H1 (cell line): ENCODE measurements around the gene KLHDC4. TPM values are rescaled to one million over a fixed set of nuclear protein-coding genes. Genes with fewer than 3 reads are reported as not detected.
A peak's percentile ranks its signal among the peaks of the same experiment; 100 is the strongest.

Source experiments
- CTCF ChIA-PET: fragments of 300-600 bp; sonication (Branson Sonifier 250); formaldehyde crosslinking; loops from one replicate; lab custom pipeline; 2021; ENCODE audit not compliant: partially characterized antibody; lab: Charles Lee
- POLR2A ChIA-PET: fragments of 300-600 bp; sonication (Branson Sonifier 250); formaldehyde crosslinking; loops from one replicate; lab custom pipeline; 2021; ENCODE audit warnings: inconsistent platforms; ENCODE audit not compliant: partially characterized antibody; lab: Charles Lee
- DNase-seq, 2 experiments: peaks; one replicate each; pipeline versions ENCODE4 v3.0.0 to v3.0.0-alpha.2; 2010 to 2022; ENCODE audit warnings: low spot score in 2 of 2, low read depth in 1 of 2, mixed read lengths in 1 of 2
- FAIRE-seq: peaks from 2 replicates; lab custom pipeline; 2011; peaks lifted over from hg19 to GRCh38; lab: Jason Lieb, UNC
- H2AFZ ChIP-seq: 2 replicates; pipeline ENCODE4 v1.8.1; 2012; ENCODE audit warnings: low read length, inconsistent platforms
- H2AK5ac ChIP-seq: 2 replicates; pipeline ENCODE4 v1.6.1; 2013; ENCODE audit warnings: low read depth, low read length
- H2BK120ac ChIP-seq: replicated peaks from 2 replicates; pipeline ENCODE3; 2013; ENCODE audit warnings: low read depth, low read length, inconsistent platforms
- H2BK12ac ChIP-seq: 2 replicates; pipeline ENCODE4 v1.6.1; 2013; ENCODE audit warnings: low read depth, low read length
- H2BK15ac ChIP-seq: 2 replicates; pipeline ENCODE4 v1.6.1; 2013; ENCODE audit warnings: low read length
- H2BK20ac ChIP-seq: 2 replicates; pipeline ENCODE4 v1.6.1; 2013; ENCODE audit warnings: low read length
- H2BK5ac ChIP-seq: 2 replicates; pipeline ENCODE4 v1.6.1; 2013; ENCODE audit warnings: low read depth, low read length
- H3K14ac ChIP-seq: 2 replicates; pipeline ENCODE4 v1.6.1; 2013; ENCODE audit warnings: inconsistent platforms; ENCODE audit not compliant: insufficient read length
- H3K18ac ChIP-seq: 2 replicates; pipeline ENCODE4 v1.6.1; 2013; ENCODE audit warnings: low read length; ENCODE audit errors: extremely low read depth
- H3K23ac ChIP-seq: 2 replicates; pipeline ENCODE4 v1.6.1; 2013; ENCODE audit warnings: inconsistent platforms; ENCODE audit not compliant: insufficient read length
- H3K23me2 ChIP-seq: 2 replicates; pipeline ENCODE4 v1.6.1; 2013; ENCODE audit warnings: low read depth, low read length
- H3K27ac ChIP-seq: 2 replicates; pipeline ENCODE4 v1.6.1; 2011; ENCODE audit warnings: low read depth, low read length, inconsistent platforms
- H3K27me3 ChIP-seq, 4 experiments: replicated peaks in 1 of 4; 1 replicate in 1 of 4; 2 replicates in 3 of 4; pipeline versions ENCODE4 v1.6.1 to v1.8.1; 2011 to 2013; ENCODE audit warnings: low read length in 3 of 4, mild to moderate bottlenecking in 3 of 4, inconsistent platforms in 2 of 4, mixed read lengths in 2 of 4, moderate library complexity in 1 of 4; ENCODE audit not compliant: control insufficient read depth in 3 of 4, insufficient read depth in 3 of 4; ENCODE audit errors: extremely low read depth in 1 of 4
- H3K36me3 ChIP-seq, 4 experiments: 2 replicates each; pipeline versions ENCODE4 v1.6.1 to v1.8.1; 2011 to 2013; ENCODE audit warnings: mild to moderate bottlenecking in 4 of 4, low read length in 3 of 4, moderate library complexity in 2 of 4, control low read depth in 1 of 4, inconsistent platforms in 1 of 4; ENCODE audit not compliant: insufficient read depth in 4 of 4, control insufficient read depth in 2 of 4
- H3K4ac ChIP-seq: replicated peaks from 2 replicates; pipeline ENCODE3; 2013; ENCODE audit warnings: low read length, low read depth, mixed read lengths, inconsistent platforms; ENCODE audit not compliant: insufficient read length
- H3K4me1 ChIP-seq, 4 experiments: replicated peaks in 1 of 4; 1 replicate in 1 of 4; 2 replicates in 3 of 4; pipeline versions ENCODE4 v1.6.1 to v1.8.1; 2011 to 2013; ENCODE audit warnings: low read length in 3 of 4, inconsistent platforms in 2 of 4, mixed read lengths in 1 of 4; ENCODE audit not compliant: insufficient read depth in 4 of 4, control insufficient read depth in 3 of 4
- H3K4me2 ChIP-seq, 2 experiments: 2 replicates each; pipeline versions ENCODE4 v1.6.1 to v1.8.1; 2011 to 2013; ENCODE audit warnings: low read depth in 2 of 2, low read length in 2 of 2, control low read depth in 1 of 2, inconsistent platforms in 1 of 2, mild to moderate bottlenecking in 1 of 2; ENCODE audit not compliant: insufficient read depth in 1 of 2
- H3K4me3 ChIP-seq, 4 experiments: fragments of 200-600, 300-600 bp in 1 of 4; sonication (generic), shearing (Covaris generic), sonication (Bioruptor Twin) in 1 of 4; 2 replicates each; pipeline versions ENCODE4 v1.5.1 to v1.8.1; 2011 to 2016; ENCODE audit warnings: low read length in 4 of 4, low read depth in 3 of 4, control low read depth in 2 of 4, inconsistent platforms in 2 of 4, mild to moderate bottlenecking in 2 of 4, mixed read lengths in 1 of 4, moderate library complexity in 1 of 4; ENCODE audit not compliant: insufficient read depth in 2 of 4; ENCODE audit errors: extremely low read depth in 1 of 4
- H3K56ac ChIP-seq: replicated peaks from 2 replicates; pipeline ENCODE3; 2013; ENCODE audit warnings: low read depth, mild to moderate bottlenecking, mixed read lengths, low read length, inconsistent platforms; ENCODE audit not compliant: insufficient read length
- H3K79me1 ChIP-seq: 2 replicates; pipeline ENCODE4 v1.6.1; 2013; ENCODE audit warnings: low read depth, low read length, control low read depth
- H3K79me2 ChIP-seq, 2 experiments: 2 replicates each; pipeline versions ENCODE4 v1.6.1 to v1.8.1; 2012 to 2013; ENCODE audit warnings: low read length in 2 of 2, mild to moderate bottlenecking in 2 of 2, inconsistent platforms in 1 of 2; ENCODE audit not compliant: insufficient read depth in 2 of 2, control insufficient read depth in 1 of 2
- H3K9ac ChIP-seq, 4 experiments: replicated peaks in 1 of 4; 1 replicate in 1 of 4; 2 replicates in 3 of 4; pipeline versions ENCODE4 v1.6.1 to v1.8.1; 2011 to 2013; ENCODE audit warnings: low read depth in 3 of 4, low read length in 3 of 4, control low read depth in 2 of 4, mild to moderate bottlenecking in 2 of 4, moderate library complexity in 2 of 4, inconsistent platforms in 1 of 4; ENCODE audit errors: extremely low read depth in 1 of 4
- H3K9me3 ChIP-seq, 2 experiments: 2 replicates each; pipeline versions ENCODE4 v1.6.1 to v1.8.1; 2012 to 2013; ENCODE audit warnings: mild to moderate bottlenecking in 2 of 2, moderate library complexity in 2 of 2, control low read depth in 1 of 2, inconsistent platforms in 1 of 2, low read depth in 1 of 2, low read length in 1 of 2, mixed read lengths in 1 of 2; ENCODE audit not compliant: insufficient read depth in 2 of 2
- H4K20me1 ChIP-seq, 2 experiments: replicated peaks in 1 of 2; 2 replicates each; pipeline versions ENCODE3 to v1.8.1; 2011 to 2013; ENCODE audit warnings: inconsistent platforms in 2 of 2, low read length in 2 of 2, mild to moderate bottlenecking in 1 of 2; ENCODE audit not compliant: insufficient read depth in 2 of 2, control insufficient read depth in 1 of 2
- H4K5ac ChIP-seq: 2 replicates; pipeline ENCODE4 v1.6.1; 2013; ENCODE audit warnings: low read length, low read depth, mixed read lengths, inconsistent platforms; ENCODE audit not compliant: insufficient read length
- H4K8ac ChIP-seq: 2 replicates; pipeline ENCODE4 v1.8.0; 2013; ENCODE audit warnings: mild to moderate bottlenecking, moderate library complexity, low read length, inconsistent platforms; ENCODE audit not compliant: insufficient read depth; ENCODE audit errors: extremely low read depth
- H4K91ac ChIP-seq: replicated peaks from 2 replicates; pipeline ENCODE3; 2013; ENCODE audit warnings: low read length, mixed read lengths, inconsistent platforms; ENCODE audit not compliant: insufficient read length
- ATF2 ChIP-seq: IDR thresholded peaks from 2 replicates; pipeline ENCODE4 v1.6.1; 2012; ENCODE audit warnings: low read length, inconsistent platforms
- ATF3 ChIP-seq: IDR thresholded peaks from 2 replicates; pipeline ENCODE4 v1.6.1; 2011; ENCODE audit warnings: low read depth, mild to moderate bottlenecking, low read length; ENCODE audit not compliant: insufficient read depth
- BRCA1 ChIP-seq: IDR thresholded peaks from 2 replicates; pipeline ENCODE4 v1.6.1; 2012; ENCODE audit warnings: low read depth, low read length, improper control_type of control experiment
- CTCF ChIP-seq, 3 experiments: IDR thresholded peaks; 1 replicate in 2 of 3; 2 replicates in 1 of 3; pipeline versions ENCODE4 v1.5.1 to v1.6.1; 2011; ENCODE audit warnings: low read length in 3 of 3, mild to moderate bottlenecking in 3 of 3, inconsistent platforms in 2 of 3, low read depth in 1 of 3, moderate library complexity in 1 of 3; ENCODE audit not compliant: insufficient read depth in 1 of 3; ENCODE audit errors: control extremely low read depth in 1 of 3
- EP300 ChIP-seq, 2 experiments: IDR thresholded peaks; 1 replicate in 1 of 2; 2 replicates in 1 of 2; pipeline ENCODE4 v1.6.1; 2011 to 2012; ENCODE audit warnings: low read depth in 2 of 2, low read length in 2 of 2, mild to moderate bottlenecking in 2 of 2, borderline replicate concordance in 1 of 2, inconsistent platforms in 1 of 2, moderate library complexity in 1 of 2
- MAFK ChIP-seq: IDR thresholded peaks from 2 replicates; pipeline ENCODE4 v1.6.1; 2012; ENCODE audit warnings: low read depth, mild to moderate bottlenecking, improper control_type of control experiment, low read length
- RBBP5 ChIP-seq: IDR thresholded peaks from 2 replicates; pipeline ENCODE4 v1.7.1; 2012; ENCODE audit warnings: low read depth, mild to moderate bottlenecking, inconsistent platforms, low read length, moderate library complexity, borderline replicate concordance
- SP1 ChIP-seq: IDR thresholded peaks from 2 replicates; pipeline ENCODE4 v1.6.1; 2011; ENCODE audit warnings: low read depth, low read length
- WGBS, 2 experiments: shearing (Covaris generic) in 1 of 2; methylation state at CpG; one replicate each; pipeline versions ENCODE4 v1.1.6 to v1.1.7; 2013 to 2015; ENCODE audit warnings: low lambda C conversion rate in 2 of 2, mixed read lengths in 2 of 2, inconsistent platforms in 1 of 2, low coverage in 1 of 2, missing lambda C conversion rate in 1 of 2; ENCODE audit not compliant: insufficient replicate concordance in 2 of 2, insufficient coverage in 1 of 2, insufficient read length in 1 of 2; ENCODE audit errors: extremely low coverage in 1 of 2, missing lambda C conversion rate in 1 of 2; 5-methylcytosine and 5-hydroxymethylcytosine counted together
- polyA plus RNA-seq, 7 experiments: library from polyadenylated mRNA; depleted of rRNA in 3 of 7; stranded (reverse) in 5 of 7; unstranded in 2 of 7; fragments of >200 nt in 5 of 7; fragments of 200-250 nt in 2 of 7; gene quantifications; 1 replicate in 5 of 7; 2 replicates in 1 of 7; 4 replicates in 1 of 7; pipeline versions ENCODE4 v1.2.1 to v1.2.3, GENCODE V29; 2011 to 2013; ENCODE audit warnings: missing spikeins in 2 of 7, mixed read lengths in 2 of 7
- total RNA-seq: library from RNA; stranded (reverse); fragmentation: NEBNext Ultra II Directional; extraction: Animal tissue kit (Norgen Biotek cat#: 25700); gene quantifications from 2 replicates; pipeline ENCODE4 v1.2.1, GENCODE V29; 2021

Gene KLHDC4
- total and polyA plus RNA-seq, 2 of the 8 experiments (the other 6 are each of a cell fraction or from before 2014, with no cell fraction given), result 23.7 to 63.9 TPM

GRCh38 chr16:87664792-87665191, 101.0 kb downstream of the KLHDC4 start:
- Histone ChIP-seq H3K4me3 (no peak overlapping the region), H3K23me2 (no peaks in the 10 kb centered on the region), H2BK20ac (no peak overlapping the region), H3K36me3 (no peaks in the 10 kb centered on the region), H3K79me2 (no peaks in the 10 kb centered on the region), H4K20me1 (peaks cover 0 to 18% of the 10 kb centered on the region in 2 experiments), H3K9ac (no peak overlapping the region), H4K5ac (no peak overlapping the region), H3K27ac (no peak overlapping the region), H3K14ac (no peak overlapping the region), H3K56ac (no peak overlapping the region), H4K8ac (0 out of 2 replicates have a peak overlapping the region, but pooled peaks have one; percentile 3), H2AK5ac (no peak overlapping the region), H3K4ac (no peak overlapping the region), H4K91ac (no peak overlapping the region), H3K27me3 (no peaks in the 10 kb centered on the region), H3K4me1 (peaks cover 0 to 7% (median 0%) of the 10 kb centered on the region in 4 experiments; a peak in 1 of 7 replicates), H2BK12ac (no peak overlapping the region), H2BK120ac (no peak overlapping the region), H3K18ac (no peak overlapping the region), H3K4me2 (no peak overlapping the region), H2BK15ac (no peak overlapping the region), H2BK5ac (no peak overlapping the region), H3K23ac (no peak overlapping the region), H3K9me3 (no peaks in the 10 kb centered on the region), H3K79me1 (peaks cover 2% of the 10 kb centered on the region), H2AFZ (no peak overlapping the region)
- POLR2A ChIA-PET, result interaction anchor here (1.0 kb wide), 1 partner anchor 73 kb away, joined by 3 read pairs; no protein-coding TSS in a partner anchor
- FAIRE-seq (no peak), DNase-seq (no peak)
- CTCF ChIA-PET, result interaction anchor here (0.9 to 2.4 kb wide), 11 partner anchors 10 to 250 kb away, joined by 3 to 8 read pairs (median 3); no protein-coding TSS in a partner anchor
- 87% methylated on average over 11 of the region's 11 CpGs; no CpG with 5 or more reads in 1 of the 2 experiments for WGBS, 2 experiments
- TF ChIP-seq BRCA1 (no peak), ATF2 (no peak), EP300 (IDR thresholded peaks at IDR 0.05; ENCODE audit: borderline replicate concordance in 1 of 2, low read depth in 2 of 2, low read length in 2 of 2) (no peak), MAFK (no peak), ATF3 (no peak), RBBP5 (no peak), CTCF (IDR thresholded peaks at IDR 0.05; ENCODE audit: control extremely low read depth in 1 of 3, insufficient read depth in 1 of 3, low read depth in 1 of 3, low read length in 3 of 3) (no peak), SP1 (no peak)
